H1 (cell line): ENCODE results near the gene LILRA1. TPM values are rescaled to one million over a fixed set of nuclear protein-coding genes. Genes with fewer than 3 reads are reported as not detected.

ENCODE experiments used
- EZH2 ChIP-seq: fragments of 200-600 bp; sonication (generic); IDR thresholded peaks from 2 replicates; pipeline ENCODE4 v1.7.1; 2012; ENCODE audit warnings: low read depth, mild to moderate bottlenecking, moderate library complexity, low read length, inconsistent platforms; ENCODE audit not compliant: severe bottlenecking
- TAF1 ChIP-seq: IDR thresholded peaks from 2 replicates; pipeline ENCODE4 v1.6.1; 2011; ENCODE audit warnings: mild to moderate bottlenecking, low read depth, low read length
- polyA plus RNA-seq, 7 experiments: library from polyadenylated mRNA; depleted of rRNA in 3 of 7; stranded (reverse) in 5 of 7; unstranded in 2 of 7; fragments of >200 nt in 5 of 7; fragments of 200-250 nt in 2 of 7; gene quantifications; 1 replicate in 5 of 7; 2 replicates in 1 of 7; 4 replicates in 1 of 7; pipeline versions ENCODE4 v1.2.1 to v1.2.3, GENCODE V29; 2011 to 2013; ENCODE audit warnings: missing spikeins in 2 of 7, mixed read lengths in 2 of 7
- total RNA-seq: library from RNA; stranded (reverse); fragmentation: NEBNext Ultra II Directional; extraction: Animal tissue kit (Norgen Biotek cat#: 25700); gene quantifications from 2 replicates; pipeline ENCODE4 v1.2.1, GENCODE V29; 2021

The LILRA1 gene
- total and polyA plus RNA-seq, 2 of the 8 experiments (the other 6 are each of a cell fraction or from before 2014, with no cell fraction given), result not detected

- TF ChIP-seq EZH2, result no peak
- no peak for TF ChIP-seq TAF1
- TF ChIP-seq, all 59 proteins: peak for 0
These were observed 19.0 kb downstream of the LILRA1 start (continued) for GRCh38 chr19:54612428-54612827.
